Dedifferentiated amniotic fluid mesenchymal stem cell (primary cell): ENCODE results near the gene MRPL20.

Experiments
- DNase-seq: peaks from one replicate; pipeline ENCODE4 v3.0.0-alpha.2; 2016; ENCODE audit errors: extremely low spot score

MRPL20 gene

DNA sequence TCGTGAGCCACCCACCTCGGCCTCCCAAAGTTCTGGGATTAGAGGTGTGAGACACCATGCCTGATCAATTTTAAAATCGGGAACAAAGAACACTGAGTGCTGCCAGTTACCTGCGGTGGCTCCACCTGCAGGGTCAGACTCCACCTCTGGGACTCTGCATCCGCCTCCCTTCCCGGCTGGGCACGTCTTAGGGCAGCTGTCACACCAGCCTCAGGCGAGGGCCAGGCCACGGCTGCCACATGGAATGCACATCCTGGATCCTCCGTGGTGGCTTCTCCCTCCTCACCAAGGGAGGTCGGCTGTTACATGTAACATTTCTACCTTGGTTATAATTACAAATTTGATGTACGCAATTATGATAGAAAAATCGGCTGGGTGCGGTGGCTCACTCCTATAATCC lies 42.8 kb downstream of the MRPL20 start:
- no peak for DNase-seq

DNA sequence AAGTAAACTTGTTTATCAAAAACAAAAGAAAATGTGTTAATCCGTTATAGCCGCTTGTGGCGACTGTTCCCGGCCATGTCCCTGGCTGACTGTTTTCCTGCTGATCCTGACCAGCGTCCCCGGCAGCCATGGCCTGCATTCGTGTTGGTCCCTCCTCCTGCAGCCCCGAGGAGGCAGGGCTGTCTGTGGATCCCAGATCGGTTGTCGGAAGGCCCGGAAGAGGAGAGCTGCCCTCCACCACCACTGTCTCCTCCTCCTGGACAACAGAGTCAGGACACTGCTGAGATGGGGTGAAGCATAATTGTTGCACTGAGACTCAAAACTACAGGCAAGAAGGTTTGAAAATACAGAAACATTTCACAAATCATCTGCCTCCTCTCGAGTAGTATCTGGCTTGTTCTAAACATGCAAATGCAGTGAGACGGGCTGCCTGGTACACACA lies 45.1 kb downstream of the MRPL20 start:
- peak; percentile 79 for DNase-seq

GRCh38 chr1:1361233-1361981 lies 45.7 kb downstream of the MRPL20 start:
- DNase-seq = no peak

- peak; percentile 92 for DNase-seq
These were observed 46.5 kb downstream of the MRPL20 start for GRCh38 chr1:1360506-1361169.

GRCh38 chr1:1359664-1360468 lies 47.2 kb downstream of the MRPL20 start:
- DNase-seq = peak; percentile 80

GRCh38 chr1:1359308-1359663 lies 47.8 kb downstream of the MRPL20 start:
- DNase-seq = peak; percentile 73

DNA sequence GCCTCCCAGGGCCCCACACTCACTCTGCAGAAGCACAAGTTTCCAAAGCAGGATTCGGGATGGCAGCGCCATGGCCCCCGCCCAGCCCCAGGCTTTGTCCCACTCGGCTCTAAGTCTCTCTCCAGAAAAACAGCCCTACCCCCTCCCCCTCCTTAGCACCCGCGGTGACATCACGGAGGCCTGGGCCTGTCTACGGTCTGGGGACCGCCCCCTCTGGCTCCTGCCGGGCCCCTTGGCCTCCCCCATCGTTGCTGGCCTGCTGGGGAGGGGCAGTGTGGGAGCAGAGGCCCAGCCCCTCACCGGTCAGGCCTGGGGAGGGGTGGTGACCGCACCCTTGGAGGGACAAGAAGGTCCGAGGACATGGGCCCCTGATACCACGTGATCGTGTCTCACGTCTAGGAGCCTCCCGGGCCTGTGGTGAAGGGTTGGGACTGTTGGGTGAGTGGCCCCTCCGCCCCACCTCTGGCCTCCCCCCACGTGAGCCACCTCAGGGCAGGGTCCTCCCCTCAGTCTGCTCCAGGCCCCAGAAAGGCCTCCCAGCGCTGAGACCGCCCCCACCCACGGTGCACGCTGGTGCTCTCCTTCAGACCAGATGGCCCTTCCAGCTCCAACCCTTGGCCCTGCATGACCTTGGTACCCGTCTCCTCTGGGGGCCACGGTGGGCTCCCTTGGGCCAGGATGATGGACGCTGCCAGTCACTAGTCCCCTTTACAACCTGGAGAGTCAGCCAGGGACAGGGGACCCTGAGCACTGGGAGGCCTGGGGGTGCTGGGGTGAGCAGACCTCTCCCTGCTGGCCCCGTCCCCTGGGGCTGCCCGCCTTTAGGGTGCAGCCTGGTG lies 48.4 kb downstream of the MRPL20 start, which contains the start of gene MXRA8:
Gene MXRA8, minus strand, starts transcription at position 123 of the 839 bp plus-strand sequence. Its CDS starts 51 bp downstream, at position 72.
- DNase-seq = peak; percentile 88

DNA sequence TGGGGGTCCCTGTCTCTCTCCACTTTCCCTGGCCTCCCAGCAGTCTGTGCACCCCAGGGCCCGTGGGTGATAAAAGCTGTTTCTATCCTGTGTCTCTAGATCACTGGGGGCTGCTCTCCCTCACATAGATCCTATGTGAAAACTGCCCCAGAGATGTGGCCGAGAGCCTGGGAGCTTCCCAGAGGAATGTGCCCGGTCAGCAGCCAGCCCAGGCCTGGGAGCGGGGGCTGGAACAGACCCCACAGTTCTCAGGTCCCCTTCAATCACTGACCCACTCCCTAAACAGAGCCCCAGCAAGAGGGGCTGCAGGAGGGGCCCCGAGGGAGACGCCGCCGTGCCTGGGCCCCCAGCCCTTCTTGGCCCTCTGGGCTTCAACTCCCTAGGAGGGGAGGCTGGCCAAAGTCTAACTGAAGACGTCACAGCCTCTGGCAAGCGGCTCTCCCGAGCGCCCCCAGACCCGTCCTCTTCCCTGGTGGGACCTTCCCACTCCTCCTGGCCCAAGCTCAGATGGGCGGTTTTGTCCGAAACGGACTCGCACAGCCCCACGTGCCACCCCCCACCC lies 49.1 kb downstream of the MRPL20 start:
- no peak for DNase-seq

GRCh38 chr1:1356796-1357401 lies 50.2 kb downstream of the MRPL20 start:
- DNase-seq = no peak

GRCh38 chr1:1356166-1356795 lies 50.8 kb downstream of the MRPL20 start:
- DNase-seq = no peak

- DNase-seq = no peak
These were observed 51.7 kb downstream of the MRPL20 start for GRCh38 chr1:1355416-1355815.

- DNase-seq = no peak
These were observed 52.5 kb downstream of the MRPL20 start for GRCh38 chr1:1354271-1355247.

DNA sequence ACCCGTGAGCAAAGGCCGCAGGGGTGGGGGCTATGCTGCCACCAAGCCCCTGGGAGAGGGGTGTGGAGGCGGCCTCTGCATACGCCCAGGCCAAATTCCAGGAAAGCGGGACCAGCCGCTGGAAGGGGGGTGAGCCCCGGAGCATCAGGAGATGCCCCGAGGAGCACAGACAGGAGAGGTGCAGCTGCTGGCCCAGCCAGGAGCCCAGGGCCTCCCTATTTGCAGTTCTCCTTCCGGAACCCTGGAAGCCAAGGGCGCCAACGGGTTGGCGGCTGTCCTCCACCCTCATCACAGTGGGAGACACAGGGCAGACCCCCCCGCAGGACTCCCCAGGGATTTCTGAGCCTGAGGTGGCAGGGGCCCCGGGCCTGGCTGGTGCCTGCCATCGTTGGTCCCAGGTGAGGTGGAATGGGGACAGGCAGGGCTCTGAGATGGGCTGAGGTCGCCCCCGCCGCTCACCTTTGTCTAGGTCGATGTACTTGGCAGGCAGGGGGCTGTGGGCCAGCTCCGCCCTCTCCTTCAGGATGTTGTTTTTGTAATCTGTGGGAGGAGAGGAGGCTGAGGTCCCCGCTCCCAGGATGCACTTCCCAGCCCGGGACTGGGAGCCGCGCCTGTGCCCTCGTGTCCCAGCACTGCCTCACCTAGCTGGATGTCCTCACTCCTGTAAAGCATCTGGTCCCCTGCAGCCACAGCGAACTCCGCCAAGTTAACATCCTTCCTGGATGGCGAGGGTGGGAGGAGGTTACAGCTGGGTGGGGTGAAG lies 53.5 kb downstream of the MRPL20 start:
- no peak for DNase-seq

DNA sequence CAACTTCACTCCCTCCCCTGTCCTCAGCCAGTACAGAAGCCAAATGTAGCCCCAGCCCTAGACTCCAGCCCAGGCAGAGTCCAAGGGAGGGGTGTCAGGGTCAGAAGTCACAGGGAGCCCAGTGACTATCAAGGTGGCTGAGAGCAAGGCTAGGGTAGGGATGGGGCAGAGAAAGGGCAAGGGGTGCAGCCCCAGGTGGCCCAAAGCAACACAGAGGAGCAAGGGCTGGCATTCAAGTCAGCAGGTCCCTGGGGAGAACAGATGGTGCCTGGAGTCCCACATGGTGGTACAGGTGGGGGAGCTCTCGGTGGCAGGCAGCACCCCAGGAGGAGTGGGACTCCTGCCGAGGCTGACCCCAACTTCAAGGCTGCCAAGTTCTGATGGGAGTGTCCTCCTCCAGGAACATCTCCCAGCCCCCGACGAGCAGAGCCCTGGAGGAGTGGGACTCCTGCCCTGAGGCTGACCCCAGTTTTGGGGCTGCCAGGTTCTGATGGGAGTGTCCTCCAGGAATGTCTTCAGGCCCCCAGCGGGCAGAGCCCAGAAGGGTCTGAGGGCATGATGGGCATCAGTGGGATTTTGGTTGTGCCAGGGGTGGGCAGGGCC lies 54.2 kb downstream of the MRPL20 start:
- no peak for DNase-seq
